Right forelimb (tissue), 1 donor: ENCODE measurements around the gene DDC.

Experiments
- DNase-seq: peaks from one replicate; pipeline ENCODE4 v3.0.0-alpha.2; 2018

DDC gene

DNA sequence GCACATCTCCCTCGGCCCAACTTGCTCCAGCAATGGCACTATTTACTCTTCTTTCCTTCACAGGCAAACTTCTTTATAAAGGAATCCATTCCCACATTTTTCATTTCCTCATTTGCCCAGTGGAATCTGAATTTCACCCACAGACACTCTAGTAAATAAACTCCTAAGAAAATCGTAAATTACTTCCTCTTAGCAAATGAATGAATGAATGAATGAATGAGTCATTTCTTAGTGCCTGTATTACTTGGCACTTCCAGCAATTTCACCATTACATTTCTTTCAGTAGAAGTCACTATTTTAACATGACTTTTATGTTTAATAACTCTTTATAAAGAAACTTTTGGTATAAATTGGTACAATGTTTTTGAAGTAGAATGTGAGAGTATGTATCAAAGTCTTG, 55.7 kb downstream of the DDC start:
- DNase-seq = no peak

DNA sequence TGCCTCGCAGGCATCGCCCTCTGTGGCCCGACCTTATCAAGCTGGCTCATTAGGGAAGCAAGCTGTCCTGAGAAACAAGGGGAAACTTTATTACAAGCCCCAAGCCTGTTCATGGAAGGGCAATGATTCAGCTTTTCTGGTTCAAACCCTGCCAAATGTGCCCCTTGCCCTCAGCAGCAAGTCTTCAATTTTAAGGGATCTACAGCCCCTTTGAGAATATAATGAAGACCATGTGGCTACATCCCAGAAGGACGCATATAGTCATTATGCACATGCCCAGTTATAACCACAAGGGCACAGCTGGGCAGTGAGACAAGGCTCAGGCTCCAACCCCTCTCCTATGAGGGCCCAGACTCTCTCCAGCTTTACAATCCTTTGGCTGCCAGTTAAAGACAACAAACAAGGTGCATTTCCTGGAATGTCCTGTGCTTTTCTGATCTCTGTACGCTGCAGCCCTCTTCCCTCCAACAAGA, 56.7 kb downstream of the DDC start:
- DNase-seq = no peak

DNA sequence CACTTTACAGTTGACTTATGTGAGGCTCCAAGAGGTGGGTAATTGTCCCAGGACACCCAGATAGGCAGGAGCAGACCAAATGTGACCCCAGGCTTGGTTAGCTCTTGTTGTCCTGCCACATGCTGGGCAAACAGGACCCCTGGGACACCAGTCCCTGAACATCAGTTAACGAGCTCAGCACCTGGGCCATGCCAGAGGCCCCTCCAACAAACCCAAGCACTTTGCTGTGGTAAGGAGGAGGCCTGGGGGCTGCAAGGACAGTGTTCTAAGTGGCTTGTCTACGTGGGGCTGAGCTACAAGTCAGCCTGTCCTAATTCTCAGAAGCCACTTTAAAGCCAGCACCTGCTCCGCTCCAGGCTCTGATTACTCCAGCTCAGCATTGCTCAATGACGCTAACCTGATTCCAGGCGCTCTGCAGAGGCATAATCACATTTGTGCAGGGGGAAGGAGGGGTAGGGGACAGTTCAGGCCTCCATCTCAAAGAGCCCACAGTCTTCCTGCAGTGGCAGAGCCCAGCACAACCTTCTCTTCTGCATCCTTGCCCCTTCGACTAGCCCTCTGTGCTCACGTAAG, 57.2 kb downstream of the DDC start:
- no peak for DNase-seq

DNA sequence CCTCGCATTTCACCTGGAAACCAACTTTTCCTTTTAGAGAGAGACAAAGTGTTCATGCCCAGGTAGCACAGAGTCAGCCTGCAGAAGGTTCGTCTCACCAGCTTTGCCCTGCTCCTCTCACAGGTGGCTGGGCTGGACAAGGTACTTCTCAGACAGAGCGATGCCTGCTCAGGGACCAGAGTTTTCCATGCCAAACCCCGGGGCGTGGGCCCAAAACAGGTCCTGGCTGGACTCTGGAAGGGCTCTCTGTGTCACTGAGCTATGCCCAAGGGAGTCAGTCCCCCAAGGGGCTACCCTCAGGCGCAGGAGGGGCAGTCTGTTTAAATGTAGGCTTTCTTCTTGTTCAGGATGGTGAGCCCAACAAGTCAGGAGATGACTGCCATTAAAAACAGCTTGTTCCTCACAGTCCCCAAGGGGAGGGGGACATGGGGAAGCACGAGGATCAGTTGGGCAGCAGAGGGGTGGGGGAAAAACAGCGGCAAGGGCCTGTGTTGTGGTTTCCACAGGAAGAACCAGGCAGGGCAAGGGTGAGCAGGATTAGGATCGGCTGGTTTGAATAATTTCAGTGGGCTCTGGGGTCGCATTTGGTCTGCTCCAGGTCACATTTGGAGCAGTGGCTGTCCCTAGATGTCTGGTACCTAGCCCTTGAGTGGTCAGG, 59.5 kb downstream of the DDC start:
- DNase-seq = no peak

DNA sequence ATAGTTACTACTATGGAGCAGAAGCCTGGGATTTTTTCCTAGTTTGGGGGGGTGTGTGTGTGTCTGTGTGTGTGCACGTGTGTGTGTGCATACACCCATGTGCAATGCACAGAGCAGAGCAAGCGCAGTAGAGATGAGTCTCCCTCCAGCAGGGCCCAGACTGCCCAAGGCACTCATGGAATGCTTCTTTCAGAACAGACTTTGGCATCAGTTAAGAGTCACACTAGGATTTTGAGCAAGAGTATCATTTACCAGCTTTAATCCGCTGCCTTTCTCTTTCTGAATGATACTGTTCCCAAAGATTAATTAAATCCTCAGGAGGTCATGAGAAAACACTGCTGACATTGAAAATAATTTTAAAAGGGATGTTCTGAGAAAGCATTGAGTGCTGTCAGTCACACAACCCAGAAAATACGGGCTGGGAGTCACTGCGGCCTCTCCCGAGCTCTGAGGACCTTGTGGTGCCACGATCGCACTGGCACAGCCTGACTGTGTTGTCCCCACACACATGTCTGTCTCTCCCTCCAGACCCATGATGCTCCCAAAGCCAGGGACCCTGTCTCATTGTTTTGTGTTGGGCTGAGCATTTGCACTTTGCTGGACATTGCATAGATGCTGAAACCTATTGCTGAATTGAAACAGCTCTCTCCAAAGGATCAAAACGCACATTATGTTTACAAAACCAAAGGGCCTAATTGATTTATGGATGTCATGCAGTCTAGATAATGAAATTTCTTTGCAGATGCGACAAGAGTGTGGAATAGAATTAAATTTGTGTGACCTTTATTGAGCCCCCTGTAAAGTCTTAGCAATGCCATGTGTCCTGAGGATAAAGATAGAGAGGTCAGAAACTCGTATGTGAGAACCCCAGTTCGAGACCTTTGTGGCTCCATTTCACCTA, 60.3 kb downstream of the DDC start:
- DNase-seq = no peak

DNA sequence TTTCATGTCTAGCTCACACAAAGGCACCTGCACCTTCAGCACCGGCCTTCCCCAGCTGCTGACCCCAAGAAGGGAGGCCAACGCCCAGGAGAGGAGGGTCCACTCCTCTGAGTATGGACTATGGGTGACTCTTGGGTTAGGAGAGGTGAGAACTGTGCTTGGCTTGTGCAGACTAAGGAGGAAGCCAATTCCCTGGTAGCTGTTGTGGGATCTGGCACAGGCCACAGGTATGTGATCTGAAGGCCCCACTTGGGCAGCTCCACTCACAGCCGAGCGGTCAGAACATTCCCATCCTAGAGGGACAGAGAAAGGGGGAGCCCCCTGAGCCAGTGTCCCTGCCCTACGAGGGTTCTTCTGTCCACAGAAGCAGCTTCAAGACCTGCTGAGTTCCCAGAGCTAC, 62.3 kb downstream of the DDC start:
- no peak for DNase-seq

DNA sequence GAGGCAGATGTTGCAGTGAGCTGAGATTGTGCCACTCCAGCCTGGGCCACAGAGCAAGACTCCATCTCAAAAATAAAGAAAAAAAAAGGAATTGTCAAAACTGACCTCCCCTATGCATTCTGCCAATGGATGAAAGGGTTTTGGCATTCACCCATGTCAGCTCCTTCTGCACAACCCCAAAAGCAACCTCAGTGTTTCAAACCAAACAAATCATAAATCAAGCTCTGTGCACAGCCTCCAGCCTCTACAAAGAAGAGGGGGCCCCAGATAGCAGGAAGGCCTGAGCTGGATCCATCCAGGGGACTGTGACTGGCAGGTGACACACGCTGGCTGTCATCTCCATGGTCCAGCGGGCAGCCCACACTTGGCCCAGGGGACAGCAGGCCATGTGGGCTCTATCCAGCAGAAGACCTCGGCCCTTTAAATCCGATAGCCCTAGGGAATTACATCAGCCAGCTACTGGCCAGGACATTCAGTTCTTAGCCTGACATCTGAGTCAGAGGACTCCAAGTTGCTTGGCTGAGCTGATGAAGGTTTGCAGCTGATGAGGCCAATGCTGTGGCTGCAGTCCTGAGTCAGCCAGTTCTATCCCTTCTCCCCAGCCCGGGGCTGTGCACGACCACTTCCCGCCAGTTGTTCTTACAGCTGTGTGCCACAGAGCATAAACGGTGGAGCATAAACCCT, 63.1 kb downstream of the DDC start:
- peak; percentile 62 for DNase-seq

DNA sequence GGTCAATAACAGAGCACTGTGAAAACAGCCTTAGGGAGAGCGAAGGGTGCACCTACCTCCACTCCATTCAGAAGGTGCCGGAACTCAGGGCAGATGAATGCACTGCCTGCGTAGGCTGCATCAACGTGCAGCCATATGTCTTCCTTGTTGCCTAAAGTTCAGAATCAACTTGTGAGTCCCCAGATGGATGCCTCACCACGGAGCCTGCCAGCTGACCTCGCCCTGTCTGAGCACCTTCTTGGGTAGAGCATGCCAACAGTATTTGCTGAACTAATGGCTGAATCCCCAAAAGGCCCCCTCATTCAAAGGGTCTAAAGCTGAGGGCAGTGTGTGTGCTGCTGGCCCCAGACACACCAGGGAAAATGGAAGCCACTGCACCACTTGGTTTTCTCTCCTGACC, 66.1 kb downstream of the DDC start:
- DNase-seq = no peak

DNA sequence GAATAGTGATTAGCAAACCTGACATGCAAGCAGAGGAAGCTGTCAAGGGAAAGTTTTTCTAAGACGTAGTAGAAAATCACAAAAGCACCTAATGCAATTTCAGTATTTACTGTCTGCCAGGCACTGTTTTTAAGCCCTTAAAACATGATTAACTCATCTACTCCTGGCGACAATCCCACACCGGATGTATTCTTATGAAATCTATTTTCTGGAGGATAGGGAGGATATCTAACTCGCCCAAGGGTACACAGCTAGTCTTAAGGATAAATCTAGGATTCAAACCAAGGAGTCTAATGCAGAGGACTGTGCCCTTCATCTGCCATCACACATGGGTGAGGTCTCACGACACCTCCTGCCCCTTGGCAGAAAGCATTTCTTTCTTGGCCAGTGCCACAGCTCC, 67.2 kb downstream of the DDC start:
- DNase-seq = no peak

DNA sequence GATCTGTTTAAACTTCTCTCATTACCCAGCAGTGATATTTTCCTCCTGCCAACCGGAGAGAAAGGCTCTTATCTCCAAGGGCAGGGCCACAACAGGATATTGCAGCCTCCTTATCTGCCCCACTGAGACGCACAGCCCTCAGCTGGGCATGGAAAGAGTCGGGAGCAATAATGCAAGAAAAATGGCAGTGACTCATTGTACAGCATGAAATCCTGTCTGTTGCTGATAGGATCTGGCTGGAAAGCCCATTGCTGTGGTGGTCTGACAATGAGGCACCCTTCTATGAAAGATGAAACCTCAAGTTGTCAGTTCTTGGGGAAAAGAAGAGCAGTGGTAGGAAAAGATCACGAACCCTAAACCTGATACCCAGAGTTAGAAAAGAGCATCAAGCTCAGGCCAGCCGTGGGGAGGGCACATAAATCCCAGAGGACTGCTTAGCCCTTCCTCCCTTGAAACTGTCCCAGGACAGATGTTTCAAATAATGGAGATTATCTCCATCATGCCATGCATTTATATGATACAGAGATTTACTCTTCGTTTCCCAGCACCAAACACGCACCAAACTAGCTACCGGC, 68.0 kb downstream of the DDC start:
- no peak for DNase-seq

DNA sequence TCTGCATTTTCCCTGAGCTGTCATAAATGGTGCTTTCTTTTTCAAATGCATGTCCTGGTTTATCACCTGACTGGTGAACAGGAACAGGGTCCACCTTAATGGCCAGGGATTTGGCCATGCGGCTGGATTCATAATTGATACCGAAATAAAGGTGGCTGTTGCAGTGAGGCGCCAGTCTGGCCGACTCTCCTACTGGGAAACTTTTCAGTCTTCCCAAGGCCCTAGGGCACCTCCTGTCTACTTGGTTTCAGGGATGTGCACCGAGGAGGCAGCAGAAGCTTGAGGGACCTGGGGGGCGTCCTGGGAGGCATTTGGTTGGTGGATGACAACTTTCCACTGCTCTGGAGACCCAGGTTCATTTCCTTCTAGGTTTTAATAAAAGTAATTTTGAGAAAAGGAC, 68.6 kb downstream of the DDC start:
- no peak for DNase-seq

DNA sequence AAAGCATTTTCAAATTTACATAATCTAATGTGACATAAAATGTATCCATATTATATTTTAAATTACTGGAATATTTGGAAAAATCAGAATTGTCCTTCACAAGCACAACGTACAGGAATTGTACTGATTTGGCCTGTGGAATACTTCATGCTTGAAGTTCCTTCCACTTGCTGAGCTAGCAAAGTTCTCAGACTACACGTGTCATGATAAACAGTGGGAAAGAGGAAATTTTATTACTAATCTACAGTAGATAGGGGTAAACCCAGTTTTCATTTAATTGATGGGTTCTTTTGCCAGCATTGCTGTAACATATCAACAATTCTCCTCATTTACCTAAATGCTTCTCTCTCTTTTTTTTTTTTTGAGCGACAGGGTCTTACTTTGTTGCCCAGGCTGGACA, 69.5 kb downstream of the DDC start:
- no peak for DNase-seq

DNA sequence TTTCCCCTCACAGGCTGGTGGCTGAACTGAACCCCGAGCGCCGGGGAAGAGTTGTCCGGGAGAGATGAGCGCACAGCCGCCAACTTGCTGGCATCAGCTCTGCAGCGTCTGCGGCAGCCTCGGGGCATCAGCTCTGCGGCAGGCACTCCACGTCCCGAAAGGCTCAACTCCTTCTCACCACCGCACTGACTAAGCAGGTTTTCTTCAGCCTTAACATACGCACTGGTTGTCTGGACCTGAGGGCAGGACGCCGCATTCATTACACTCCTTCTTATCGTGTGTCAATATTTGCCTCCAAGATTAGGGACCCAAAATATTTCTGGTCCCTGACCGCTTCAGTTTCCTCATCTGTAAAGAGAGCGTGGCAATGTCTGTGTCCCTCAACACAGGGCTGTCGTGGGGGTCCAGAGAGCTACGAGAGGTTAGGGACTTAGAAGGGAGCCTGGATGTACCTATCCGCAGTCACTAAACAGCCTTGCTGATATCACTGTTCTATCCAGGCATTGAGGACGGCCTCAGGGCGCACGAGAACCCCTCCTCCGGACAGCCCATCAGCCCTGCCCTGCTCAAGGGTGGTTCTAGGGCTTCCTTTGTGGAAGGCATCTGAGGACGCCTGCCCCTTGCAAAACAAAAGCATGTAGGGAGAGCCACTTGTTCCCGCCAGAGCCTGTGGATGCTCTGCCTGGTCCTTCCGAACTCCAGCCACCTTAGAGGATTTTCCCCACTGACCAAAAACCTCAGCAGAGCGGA, 72.3 kb downstream of the DDC start:
- DNase-seq = no peak

DNA sequence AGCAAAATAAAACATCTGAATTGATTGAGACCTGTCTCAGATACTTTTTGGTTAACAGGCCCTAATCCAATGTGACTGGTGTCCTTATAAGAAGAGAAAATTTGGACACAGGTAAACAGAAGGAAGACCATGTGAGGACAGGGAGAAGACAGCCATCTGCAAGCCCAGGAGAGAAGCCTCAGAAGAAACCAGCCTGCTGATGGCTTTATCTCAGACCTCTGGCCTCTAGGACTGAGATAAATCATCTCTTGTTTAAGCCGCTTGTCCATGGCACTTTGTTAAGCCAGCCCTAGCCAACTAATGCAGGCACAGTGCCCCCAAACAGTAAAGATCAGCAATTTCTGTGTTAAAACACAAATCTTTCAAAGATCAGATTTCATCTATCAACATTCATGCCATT, 73.3 kb downstream of the DDC start:
- DNase-seq = no peak

DNA sequence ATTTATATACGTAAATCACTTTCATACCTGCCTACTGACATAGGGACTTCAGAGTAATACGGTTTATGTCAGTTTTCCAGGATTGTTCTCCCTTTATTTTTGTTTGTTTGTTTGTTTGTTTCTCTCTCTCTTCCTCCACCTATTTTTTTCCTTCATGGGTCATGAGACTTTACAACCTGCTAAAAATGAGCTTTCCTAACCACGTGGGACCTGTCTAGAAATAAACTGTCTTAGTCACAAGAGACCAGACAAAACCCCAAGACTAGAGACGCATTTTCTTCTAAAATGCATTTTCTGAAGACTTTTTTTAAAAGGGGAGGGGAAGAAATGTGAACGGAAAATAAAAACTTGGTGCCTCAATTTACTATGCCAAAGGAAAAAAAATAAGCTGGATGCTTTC, 74.0 kb downstream of the DDC start:
- DNase-seq = no peak

DNA sequence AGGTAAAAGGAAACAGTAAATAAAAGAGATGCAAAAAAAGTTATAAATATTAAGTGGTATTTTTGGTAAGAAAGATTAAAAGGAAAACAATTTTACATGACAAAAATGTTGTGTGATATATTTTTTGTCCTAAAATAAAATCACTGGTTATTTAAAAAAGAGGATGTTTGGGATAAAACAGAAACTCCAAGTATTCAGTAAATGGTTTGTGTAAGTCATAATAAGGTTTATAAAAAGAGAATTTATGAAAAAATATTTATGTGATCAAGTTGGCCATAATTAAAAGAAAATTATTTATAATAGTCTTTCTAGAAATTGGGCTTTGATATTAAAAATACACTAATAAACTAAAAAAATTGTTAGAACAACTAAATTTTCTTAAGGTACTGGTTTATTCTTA, 76.8 kb downstream of the DDC start:
- DNase-seq = no peak

DNA sequence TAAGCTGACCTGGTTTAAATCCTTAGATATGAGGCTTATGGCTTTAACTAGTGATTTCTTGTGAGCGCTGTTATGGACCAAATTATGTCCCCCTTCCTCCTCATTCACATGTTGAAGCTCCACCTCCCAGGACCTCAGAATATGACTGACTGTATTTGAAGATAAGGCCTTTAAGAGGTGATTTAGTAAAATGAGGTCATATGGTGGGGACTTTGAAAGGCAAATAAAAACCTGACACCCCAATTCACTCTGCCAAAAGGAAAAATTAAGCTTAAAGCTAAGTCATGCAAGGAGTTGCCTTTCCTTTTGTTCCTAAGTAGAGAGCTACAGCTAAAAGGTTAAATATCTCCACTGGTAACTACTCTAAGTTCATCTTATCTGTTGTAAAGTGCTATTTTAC, 78.7 kb downstream of the DDC start:
- no peak for DNase-seq

DNA sequence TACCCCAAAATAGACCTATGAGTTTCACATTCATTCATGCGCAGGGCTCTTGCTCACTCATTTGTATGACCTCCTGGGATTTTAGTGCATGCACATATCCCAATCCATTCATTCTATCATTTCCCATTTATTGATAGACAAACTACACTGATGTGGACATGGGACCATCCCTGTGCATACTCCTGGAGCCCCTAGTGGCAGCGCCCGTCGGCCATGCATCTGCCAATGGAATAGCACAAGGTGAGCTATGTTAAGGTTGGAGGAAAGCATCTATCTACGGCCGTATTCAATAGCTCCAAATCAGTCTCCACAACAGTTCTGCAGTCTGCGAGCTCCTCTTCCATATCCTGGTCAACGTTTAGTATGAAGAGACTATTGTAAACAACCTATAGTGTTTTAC, 83.3 kb downstream of the DDC start:
- DNase-seq = no peak

DNA sequence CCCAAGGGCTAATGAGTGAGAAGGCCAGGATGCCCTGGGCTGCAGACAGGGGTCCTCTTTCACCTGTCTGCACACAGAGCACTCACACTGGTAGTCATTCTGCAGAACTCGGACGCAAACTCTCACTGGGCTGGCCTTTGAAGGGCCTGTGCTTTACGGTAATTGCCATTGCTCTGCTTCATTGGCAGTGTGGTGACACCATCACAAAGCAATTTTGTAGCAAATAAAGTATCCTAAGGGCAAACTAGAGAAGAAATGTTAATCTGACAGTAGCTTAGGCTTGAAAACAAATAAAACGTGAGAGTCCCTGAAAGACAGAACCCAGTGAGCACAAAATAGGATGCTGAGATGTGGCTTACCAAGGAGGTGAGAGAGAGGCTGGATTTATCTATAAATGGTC, 84.4 kb downstream of the DDC start:
- no peak for DNase-seq

DNA sequence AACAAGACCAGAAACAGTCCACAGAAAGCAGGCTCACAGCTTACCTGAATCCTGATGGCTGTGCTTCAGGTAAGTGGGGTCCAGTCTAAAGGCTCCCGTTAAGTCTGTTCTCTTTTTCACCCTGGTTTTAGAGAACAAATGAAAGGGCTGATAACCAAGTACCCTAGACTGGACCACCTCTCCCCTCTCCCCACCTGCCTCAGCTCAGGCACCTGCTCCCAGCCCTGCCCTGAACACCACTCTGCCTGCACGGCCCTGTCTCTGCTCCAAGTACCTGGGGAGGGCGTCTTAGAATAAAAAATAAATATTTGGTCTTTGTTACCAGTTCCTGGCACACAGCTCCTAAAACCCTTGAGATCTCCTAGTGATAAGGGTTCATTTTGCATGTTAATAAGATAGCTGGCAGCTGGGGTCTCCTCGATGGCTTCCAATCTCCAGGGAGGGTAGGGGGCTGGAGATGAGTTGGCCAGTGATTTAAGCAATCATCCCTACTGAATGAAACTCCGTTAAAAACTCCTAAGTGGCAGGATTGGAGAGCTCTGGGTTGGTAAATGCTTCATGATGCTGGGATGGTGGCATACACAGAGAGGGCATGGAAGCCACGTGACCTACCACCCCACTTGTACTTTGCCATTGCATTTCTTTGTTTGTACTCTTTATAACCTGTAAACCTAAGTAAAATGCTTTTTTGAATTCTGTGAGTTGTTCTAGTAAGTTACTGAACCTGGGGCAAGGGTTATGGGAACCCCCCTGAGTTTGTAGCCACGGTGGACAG, 85.3 kb downstream of the DDC start:
- no peak for DNase-seq

DNA sequence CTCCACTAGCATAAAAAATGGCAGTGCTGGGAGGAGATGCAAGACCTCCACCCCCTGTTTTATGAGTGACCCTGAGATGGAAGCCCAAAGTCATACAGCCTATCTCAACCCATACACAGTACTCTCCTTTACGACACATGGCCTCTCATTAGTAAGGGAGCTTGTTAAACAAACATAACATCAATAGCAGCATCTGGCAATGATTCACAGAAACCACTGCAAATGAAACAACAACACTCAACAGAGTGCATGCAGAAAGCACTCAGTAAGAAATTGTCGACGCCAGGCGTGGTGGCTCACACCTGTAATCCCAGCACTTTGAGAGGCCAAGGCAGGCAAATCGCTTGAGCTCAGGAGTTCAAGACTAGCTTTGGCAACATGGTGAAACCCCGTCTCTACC, 87.6 kb downstream of the DDC start:
- no peak for DNase-seq
